Measurements from ENCODE around the gene CAPS2.

CAPS2 gene

DNA sequence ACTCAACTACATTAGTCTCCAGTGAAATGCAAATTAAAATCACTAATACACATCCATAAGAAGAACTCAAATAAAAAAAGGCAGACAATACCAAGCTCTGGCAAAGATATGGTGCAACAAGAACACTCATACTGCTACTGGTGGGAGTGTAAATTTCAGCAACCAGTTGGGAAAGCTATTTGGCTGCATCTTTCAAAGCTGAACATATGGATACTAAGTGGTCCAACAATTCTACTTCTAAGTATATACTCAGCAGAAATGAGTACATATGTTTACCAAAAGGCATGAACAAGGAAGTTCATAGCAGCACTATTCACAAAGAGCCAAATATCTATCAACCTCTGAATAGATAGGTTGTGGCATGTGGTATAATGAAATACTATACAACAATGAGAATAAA lies 27.3 kb downstream of the CAPS2 start:
- DNase-seq, result no peak

DNA sequence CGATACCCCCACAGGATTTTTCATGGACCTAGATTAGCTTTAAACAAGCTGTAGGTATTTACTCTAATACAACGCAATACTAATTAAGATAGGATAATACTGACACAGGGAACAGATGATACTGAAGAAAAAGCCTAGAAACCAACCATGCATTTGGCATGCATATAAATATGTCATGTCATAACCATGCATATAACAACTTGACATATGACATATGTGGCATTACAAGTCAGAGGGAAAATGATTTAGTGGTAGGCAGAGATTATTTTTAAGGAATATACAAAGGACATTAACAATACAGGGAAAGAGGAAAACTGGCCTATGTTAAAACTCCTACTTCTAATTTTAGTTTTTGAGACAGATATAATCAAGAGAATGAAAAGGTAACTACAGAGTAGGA lies 27.9 kb downstream of the CAPS2 start:
- DNase-seq, result no peak

DNA sequence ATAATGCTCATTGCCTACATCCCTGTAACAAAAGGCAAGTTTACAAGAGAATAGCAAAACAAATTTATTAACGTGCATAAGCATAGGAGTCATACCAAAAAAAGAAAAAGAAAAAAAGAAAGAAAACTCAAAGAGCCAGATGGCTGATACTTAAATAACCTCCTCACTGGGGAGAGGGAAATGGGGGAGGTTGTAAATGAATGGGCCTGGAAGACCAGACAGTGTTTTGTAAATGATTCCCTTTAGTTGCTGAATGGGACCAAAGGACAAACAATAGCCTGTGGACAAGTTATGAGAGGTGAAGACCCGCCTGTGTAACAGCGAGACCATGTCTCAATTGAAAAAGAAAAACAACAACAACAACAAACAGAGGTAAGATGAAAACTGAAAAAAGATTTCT lies 35.3 kb downstream of the CAPS2 start:
- DNase-seq, result no peak

GRCh38 chr12:75294336-75294735 lies 35.8 kb downstream of the CAPS2 start:
- no peak for DNase-seq

- no peak for DNase-seq
These were observed 39.1 kb downstream of the CAPS2 start for GRCh38 chr12:75291014-75291413.

DNA sequence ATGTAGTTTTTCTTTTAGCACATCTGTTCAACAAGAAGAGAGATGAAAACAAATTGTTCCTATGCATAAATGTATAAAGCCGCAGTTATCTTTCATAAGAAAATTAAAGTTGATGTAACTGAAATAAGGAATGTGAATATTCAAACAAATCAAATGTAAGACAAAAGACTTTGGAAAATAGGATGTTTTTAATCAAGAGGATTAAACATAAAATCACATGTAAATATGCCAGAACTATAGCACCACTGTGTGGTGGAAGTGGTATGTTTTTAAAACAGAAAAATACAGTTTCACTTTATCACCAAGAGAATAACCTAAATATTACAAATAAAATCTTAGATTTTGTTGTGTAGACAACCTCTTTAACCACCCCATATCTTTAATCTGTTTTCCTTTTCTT lies 40.4 kb downstream of the CAPS2 start:
- no peak for DNase-seq

DNA sequence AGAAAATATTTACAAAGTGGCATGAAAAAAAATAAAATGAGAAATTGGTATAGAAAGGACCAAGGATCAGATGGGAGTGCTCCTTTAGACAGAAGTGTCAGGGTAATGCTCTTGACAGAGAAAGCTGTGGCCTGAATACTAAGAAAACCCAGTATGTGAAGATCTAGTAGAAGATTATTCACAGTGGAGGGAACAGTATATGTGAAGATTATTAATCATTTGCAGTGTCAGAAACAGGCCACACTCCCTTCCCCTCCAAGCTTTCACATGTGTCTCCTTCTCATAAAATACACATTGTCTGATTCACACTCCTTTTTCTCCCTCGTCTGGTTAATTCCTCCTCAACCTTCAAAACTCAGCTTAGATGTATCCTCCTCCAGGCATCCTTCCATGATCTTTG lies 41.3 kb downstream of the CAPS2 start:
- no peak for DNase-seq

GRCh38 chr12:75275702-75276101 lies 54.4 kb downstream of the CAPS2 start:
- DNase-seq, result no peak

GRCh38 chr12:75271576-75271975 lies 58.5 kb downstream of the CAPS2 start:
- DNase-seq, result no peak

DNA sequence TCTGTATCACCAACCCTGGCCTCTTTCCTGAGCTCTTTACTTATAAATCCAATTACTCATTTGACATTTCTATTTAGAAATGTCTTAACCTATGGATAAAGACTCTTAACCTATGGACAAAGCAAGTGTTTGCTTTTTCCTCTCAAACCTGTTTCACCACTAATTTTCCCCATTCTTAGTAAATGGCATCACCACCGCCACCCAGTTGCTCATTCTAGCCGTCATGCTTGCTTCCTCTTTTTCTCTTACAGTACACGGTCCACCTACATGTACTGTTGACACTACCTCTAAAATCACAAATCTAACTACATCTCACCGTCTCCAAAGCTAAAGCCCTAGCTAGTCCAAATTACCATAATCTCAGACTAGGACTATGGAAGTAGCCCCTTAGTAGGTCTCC lies 60.0 kb downstream of the CAPS2 start:
- DNase-seq, result no peak

DNA sequence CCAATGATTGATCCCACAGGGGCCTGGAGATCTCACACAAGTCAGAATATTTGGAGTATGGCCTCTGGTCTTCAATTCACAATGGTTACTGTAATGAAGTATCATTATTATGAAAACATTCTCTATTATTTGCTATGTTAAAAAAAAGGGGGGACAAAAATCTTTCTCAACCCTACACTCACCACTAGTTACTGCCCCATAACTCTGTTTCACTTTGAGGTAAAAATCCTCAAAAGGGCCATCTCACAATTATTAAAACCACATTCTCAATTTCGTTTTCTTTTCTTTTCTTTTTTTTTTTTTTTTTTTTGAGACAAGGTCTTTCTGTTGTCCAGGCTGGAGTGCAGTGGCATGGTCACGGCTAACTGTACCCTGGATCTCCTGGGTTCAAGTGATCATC lies 60.9 kb downstream of the CAPS2 start:
- no peak for DNase-seq

GRCh38 chr12:75260316-75260715 lies 69.8 kb downstream of the CAPS2 start:
- DNase-seq, result no peak

DNA sequence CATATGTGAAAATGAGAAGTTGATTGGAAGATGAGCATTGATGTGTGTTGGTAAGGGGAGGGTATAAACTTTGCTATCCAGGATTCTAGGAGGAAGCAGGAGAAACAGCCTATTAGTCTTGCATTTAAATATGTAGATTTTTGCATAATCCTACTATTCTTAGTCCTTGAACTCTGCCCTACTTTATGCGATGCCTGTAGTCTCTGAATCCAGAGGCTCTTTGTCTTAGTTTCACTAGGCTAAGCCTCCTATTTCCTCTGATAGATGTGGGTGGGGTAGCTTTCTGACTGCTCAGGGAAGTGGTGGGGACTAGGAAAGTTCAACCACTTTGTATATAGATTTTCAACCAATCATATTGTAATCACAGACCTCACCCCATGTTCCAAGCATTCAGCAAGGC lies 71.0 kb downstream of the CAPS2 start:
- DNase-seq, result no peak

DNA sequence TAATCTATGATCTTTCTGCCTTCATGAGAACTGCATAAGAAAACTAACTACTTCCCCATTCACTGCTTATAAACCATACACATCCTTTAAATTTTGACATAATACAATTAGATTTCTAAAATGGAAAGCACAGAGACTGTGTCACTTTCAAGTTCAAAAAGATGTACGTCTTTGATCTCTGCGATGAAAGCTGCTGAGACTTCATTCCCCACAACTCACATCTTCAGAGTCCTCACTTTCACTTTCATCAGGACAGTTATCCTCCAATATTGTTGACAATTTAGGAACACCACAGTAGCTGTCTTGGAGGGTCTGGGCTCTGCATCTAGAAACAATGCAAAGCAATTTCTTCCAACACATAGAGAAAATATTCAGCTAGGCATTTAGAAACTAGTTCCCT lies 72.6 kb downstream of the CAPS2 start:
- no peak for DNase-seq

- DNase-seq, result no peak
These were observed 85.0 kb downstream of the CAPS2 start for GRCh38 chr12:75245108-75245507.

DNA sequence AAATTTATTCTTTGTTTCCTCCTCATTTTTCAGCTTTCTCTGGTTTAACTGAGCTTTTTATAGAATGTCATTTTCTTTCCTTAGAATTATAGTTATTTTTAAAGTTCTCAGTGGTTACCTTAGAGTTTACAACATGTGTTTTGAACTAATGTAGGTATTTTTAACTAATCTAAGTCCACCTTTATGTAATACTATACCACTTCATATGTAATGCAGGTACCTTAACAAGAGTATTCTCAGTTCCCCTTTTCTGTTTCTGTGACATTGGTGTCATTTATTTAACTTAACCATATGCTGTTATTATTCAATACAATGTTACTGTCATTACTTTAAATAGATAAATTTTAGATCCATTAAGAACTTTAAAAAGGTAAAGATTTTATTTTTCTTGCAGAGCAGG lies 90.1 kb downstream of the CAPS2 start:
- no peak for DNase-seq

DNA sequence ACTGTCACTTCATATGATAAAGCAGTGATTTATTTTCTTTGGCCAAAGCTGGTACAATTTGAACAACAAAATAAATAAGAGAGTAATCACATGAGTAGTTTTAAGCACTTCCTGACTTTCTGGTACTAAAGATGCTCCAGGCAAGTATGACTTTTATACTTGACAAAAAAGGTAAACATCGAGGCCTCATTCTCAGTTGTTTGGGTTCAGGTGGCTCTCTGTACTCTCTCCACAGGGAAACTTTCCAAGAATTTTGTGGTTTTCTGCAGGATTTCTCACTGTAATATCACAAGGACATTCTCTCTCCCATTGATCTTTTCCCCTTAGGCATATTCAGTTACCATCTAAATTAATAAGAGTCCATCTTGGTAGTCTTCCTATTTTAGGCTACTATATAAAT lies 93.9 kb downstream of the CAPS2 start:
- no peak for DNase-seq

DNA sequence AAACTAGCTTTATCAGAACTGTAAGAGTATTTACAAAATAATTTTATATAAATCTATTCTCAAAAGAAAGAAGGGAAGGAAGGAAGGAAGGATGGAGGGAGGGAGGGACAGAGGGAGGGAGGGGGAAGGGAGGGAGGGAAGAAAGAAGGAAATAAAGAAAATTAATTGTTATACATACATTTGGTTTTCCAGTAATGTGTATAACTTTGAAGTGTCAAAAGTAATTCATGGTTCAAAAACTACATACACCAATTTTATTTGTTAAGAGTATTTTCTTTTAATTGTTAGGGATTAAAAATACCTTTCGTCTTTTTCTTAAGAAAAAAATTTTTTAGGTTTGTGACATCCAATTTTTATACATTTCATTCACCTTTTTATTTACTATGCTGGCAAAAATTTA lies 103.0 kb downstream of the CAPS2 start:
- DNase-seq, result no peak
